ENCODE measurements around the gene ZNF664.

ZNF664 gene

GRCh38 chr12:124004233-124004875 lies 31.3 kb downstream of the ZNF664 start:
- no peak overlapping the region for H3K18ac ChIP-seq (ENCODE audit: low read length)
- no peak overlapping the region for H3K23ac ChIP-seq (ENCODE audit: low read length)
- H2BK120ac ChIP-seq (ENCODE audit: insufficient read depth, low read length, poor library complexity): no peak overlapping the region
- no peak overlapping the region for H2BK12ac ChIP-seq (ENCODE audit: low read length)
- no peak overlapping the region for H4K8ac ChIP-seq (ENCODE audit: low read depth, low read length)
- no peak overlapping the region for H3K4me3 ChIP-seq (ENCODE audit: low read depth, low read length)
- H3K79me2 ChIP-seq (ENCODE audit: control insufficient read depth, insufficient read depth, low read length, poor library complexity): no peaks in the 10 kb centered on the region
- H4K12ac ChIP-seq (ENCODE audit: low read depth, low read length): no peak overlapping the region
- H3K27me3 ChIP-seq (ENCODE audit: insufficient read depth, low read length): no peaks in the 10 kb centered on the region
- H3K9ac ChIP-seq (ENCODE audit: low read length): no peak overlapping the region
- no peak overlapping the region for H4K91ac ChIP-seq (ENCODE audit: low read depth, low read length)
- H3K4me1 ChIP-seq (ENCODE audit: control insufficient read depth in 1 of 2, insufficient read depth in 2 of 2, low read length in 2 of 2): peaks cover 0 to 7% of the 10 kb centered on the region in 2 experiments
- no peaks in the 10 kb centered on the region for H3K79me1 ChIP-seq (ENCODE audit: low read length)
- no peak overlapping the region for H2AFZ ChIP-seq (ENCODE audit: insufficient read depth, low read length, poor library complexity)
- WGBS (ENCODE audit: extremely low coverage, insufficient coverage, insufficient read length): no CpG with 5 or more reads among the region's 9 CpGs
- DNase-seq: no peak
- H3K4me2 ChIP-seq (ENCODE audit: low read length): no peak overlapping the region
- no peak overlapping the region for H3K14ac ChIP-seq (ENCODE audit: low read length)
- no peak overlapping the region for H2BK5ac ChIP-seq (ENCODE audit: low read depth, low read length, poor library complexity)
- H2AK5ac ChIP-seq (ENCODE audit: low read length): no peak overlapping the region
- H3K36me3 ChIP-seq (ENCODE audit: control insufficient read depth in 1 of 2, insufficient read depth in 2 of 2, low read length in 2 of 2): peaks cover 18 to 32% of the 10 kb centered on the region in 2 experiments
- no peak overlapping the region for H3K4ac ChIP-seq (ENCODE audit: low read depth, low read length)
- no peaks in the 10 kb centered on the region for H3K9me3 ChIP-seq (ENCODE audit: insufficient read depth, low read depth, low read length)
- H3K27ac ChIP-seq (ENCODE audit: low read depth, low read length): no peak overlapping the region

DNA sequence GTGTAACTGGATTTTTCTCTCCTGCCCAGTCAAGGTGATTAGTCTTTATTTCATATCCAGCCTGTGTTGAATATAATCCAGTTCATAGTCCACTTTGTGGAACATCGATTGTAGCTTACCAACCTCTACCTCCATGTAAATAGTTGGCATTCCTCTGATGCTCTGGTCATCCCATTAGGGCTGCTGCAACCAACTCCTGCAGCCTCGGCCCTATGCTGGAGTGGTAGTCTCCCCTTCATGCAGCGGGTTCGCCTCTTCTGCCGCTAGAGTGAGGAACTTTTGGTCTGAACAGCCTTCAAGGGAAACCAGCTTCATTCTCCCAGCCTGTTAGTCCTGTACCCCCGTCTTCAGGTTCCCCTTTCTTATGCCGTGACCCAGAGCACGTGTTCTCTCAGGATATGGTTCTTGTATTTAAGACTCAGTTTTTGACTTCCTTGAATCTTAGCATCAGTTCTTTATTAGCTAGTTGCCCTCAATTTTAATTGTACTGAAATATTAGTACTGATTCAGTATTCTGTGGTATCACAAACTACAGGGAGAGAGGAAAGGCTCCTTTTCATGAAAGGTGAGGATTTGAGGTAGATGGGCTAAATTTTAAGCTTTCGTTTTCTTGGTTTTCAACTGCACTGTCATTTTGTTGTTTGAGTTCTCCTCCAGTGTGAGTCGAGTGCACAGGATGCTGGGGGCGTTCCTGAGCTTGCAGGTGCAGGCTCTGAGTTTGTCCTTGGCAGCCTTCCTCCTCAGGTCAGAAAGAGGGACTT lies 33.2 kb downstream of the ZNF664 start:
- Histone ChIP-seq H3K79me2 (ENCODE audit: control insufficient read depth, insufficient read depth, low read length, poor library complexity) (no peaks in the 10 kb centered on the region), H3K18ac (ENCODE audit: low read length) (no peak overlapping the region), H3K36me3 (ENCODE audit: control insufficient read depth in 1 of 2, insufficient read depth in 2 of 2, low read length in 2 of 2) (peaks cover 19 to 30% of the 10 kb centered on the region in 2 experiments), H3K4me3 (ENCODE audit: low read depth, low read length) (no peak overlapping the region), H3K4me2 (ENCODE audit: low read length) (no peak overlapping the region), H3K23ac (ENCODE audit: low read length) (no peak overlapping the region), H4K12ac (ENCODE audit: low read depth, low read length) (no peak overlapping the region), H3K27ac (ENCODE audit: low read depth, low read length) (no peak overlapping the region), H4K8ac (ENCODE audit: low read depth, low read length) (no peak overlapping the region), H2BK120ac (ENCODE audit: insufficient read depth, low read length, poor library complexity) (no peak overlapping the region), H3K4ac (ENCODE audit: low read depth, low read length) (no peak overlapping the region), H3K27me3 (ENCODE audit: insufficient read depth, low read length) (no peaks in the 10 kb centered on the region), H3K9ac (ENCODE audit: low read length) (no peak overlapping the region), H2AK5ac (ENCODE audit: low read length) (no peak overlapping the region), H2AFZ (ENCODE audit: insufficient read depth, low read length, poor library complexity) (no peak overlapping the region), H3K9me3 (ENCODE audit: insufficient read depth, low read depth, low read length) (no peaks in the 10 kb centered on the region), H3K14ac (ENCODE audit: low read length) (no peak overlapping the region), H2BK5ac (ENCODE audit: low read depth, low read length, poor library complexity) (no peak overlapping the region), H3K79me1 (ENCODE audit: low read length) (no peaks in the 10 kb centered on the region), H4K91ac (ENCODE audit: low read depth, low read length) (no peak overlapping the region), H2BK12ac (ENCODE audit: low read length) (no peak overlapping the region), H3K4me1 (ENCODE audit: control insufficient read depth in 1 of 2, insufficient read depth in 2 of 2, low read length in 2 of 2) (peaks cover 0 to 2% of the 10 kb centered on the region in 2 experiments)
- no CpG with 5 or more reads among the region's 11 CpGs for WGBS (ENCODE audit: extremely low coverage, insufficient coverage, insufficient read length)
- DNase-seq: peak in 1 of 2 donors; percentile 2

DNA sequence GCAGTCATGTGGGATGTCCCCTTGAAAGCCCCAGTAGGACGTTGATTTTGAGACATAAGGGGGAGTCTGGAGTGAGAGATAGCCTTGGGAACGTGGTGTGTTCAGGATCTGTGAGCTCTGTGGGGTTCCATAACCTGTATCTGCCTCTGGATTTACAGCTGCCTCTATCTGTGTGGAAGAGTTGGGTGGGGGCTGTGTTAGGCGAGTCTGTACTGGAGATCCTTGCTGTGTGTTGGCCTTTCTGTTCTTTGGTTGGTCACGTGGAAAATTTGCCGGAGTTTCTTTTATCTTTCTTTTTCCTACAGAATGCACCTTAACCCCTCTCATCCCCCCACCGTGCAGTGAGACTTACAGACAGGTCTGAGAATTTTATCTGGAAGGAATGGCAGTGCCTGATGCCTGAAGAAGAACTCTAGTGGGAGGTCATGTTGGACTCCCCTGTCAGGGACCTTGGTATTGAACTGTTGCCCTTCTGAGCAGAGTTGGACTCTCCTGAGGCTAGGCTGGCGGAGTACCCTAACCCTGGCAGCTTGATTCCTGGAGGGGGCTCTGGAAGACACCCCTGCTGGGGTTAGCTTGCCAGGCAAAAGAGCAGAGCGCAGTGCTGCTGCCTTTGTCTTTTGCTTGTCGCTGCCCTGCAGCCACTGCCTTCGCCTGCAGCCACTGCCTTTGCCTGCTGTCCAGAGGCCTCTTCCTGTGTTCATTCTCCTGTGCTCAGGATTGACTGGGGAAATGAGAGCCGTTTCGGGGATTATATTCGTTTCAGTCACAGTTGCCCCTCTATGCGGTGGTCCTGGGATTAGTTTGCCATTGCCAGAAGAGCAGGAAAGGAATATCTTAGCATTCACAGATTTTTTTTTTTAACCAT lies 34.1 kb downstream of the ZNF664 start:
- Histone ChIP-seq H4K8ac (ENCODE audit: low read depth, low read length) (no peak overlapping the region), H3K9me3 (ENCODE audit: insufficient read depth, low read depth, low read length) (no peaks in the 10 kb centered on the region), H2BK5ac (ENCODE audit: low read depth, low read length, poor library complexity) (no peak overlapping the region), H3K4me1 (ENCODE audit: control insufficient read depth in 1 of 2, insufficient read depth in 2 of 2, low read length in 2 of 2) (no peaks in the 10 kb centered on the region), H3K36me3 (ENCODE audit: control insufficient read depth in 1 of 2, insufficient read depth in 2 of 2, low read length in 2 of 2) (peaks cover 15 to 28% of the 10 kb centered on the region in 2 experiments), H3K14ac (ENCODE audit: low read length) (no peak overlapping the region), H3K4me2 (ENCODE audit: low read length) (no peak overlapping the region), H4K91ac (ENCODE audit: low read depth, low read length) (no peak overlapping the region), H2BK12ac (ENCODE audit: low read length) (no peak overlapping the region), H2BK120ac (ENCODE audit: insufficient read depth, low read length, poor library complexity) (no peak overlapping the region), H3K79me2 (ENCODE audit: control insufficient read depth, insufficient read depth, low read length, poor library complexity) (no peaks in the 10 kb centered on the region), H4K12ac (ENCODE audit: low read depth, low read length) (no peak overlapping the region), H3K27ac (ENCODE audit: low read depth, low read length) (no peak overlapping the region), H3K18ac (ENCODE audit: low read length) (no peak overlapping the region), H3K79me1 (ENCODE audit: low read length) (no peaks in the 10 kb centered on the region), H3K9ac (ENCODE audit: low read length) (no peak overlapping the region), H3K4me3 (ENCODE audit: low read depth, low read length) (no peak overlapping the region), H3K4ac (ENCODE audit: low read depth, low read length) (no peak overlapping the region), H2AFZ (ENCODE audit: insufficient read depth, low read length, poor library complexity) (no peak overlapping the region), H3K23ac (ENCODE audit: low read length) (no peak overlapping the region), H3K27me3 (ENCODE audit: insufficient read depth, low read length) (no peaks in the 10 kb centered on the region), H2AK5ac (ENCODE audit: low read length) (no peak overlapping the region)
- no CpG with 5 or more reads among the region's 14 CpGs for WGBS (ENCODE audit: extremely low coverage, insufficient coverage, insufficient read length)
- DNase-seq: no peak

- H3K9ac ChIP-seq (ENCODE audit: low read length): no peak overlapping the region
- H3K4me2 ChIP-seq (ENCODE audit: low read length): no peak overlapping the region
- no peak overlapping the region for H3K4ac ChIP-seq (ENCODE audit: low read depth, low read length)
- no peak overlapping the region for H2BK5ac ChIP-seq (ENCODE audit: low read depth, low read length, poor library complexity)
- no peak overlapping the region for H3K14ac ChIP-seq (ENCODE audit: low read length)
- no peaks in the 10 kb centered on the region for H3K79me2 ChIP-seq (ENCODE audit: control insufficient read depth, insufficient read depth, low read length, poor library complexity)
- H2BK120ac ChIP-seq (ENCODE audit: insufficient read depth, low read length, poor library complexity): no peak overlapping the region
- peak in 1 of 2 donors; percentile 5 for DNase-seq
- H4K91ac ChIP-seq (ENCODE audit: low read depth, low read length): no peak overlapping the region
- H4K12ac ChIP-seq (ENCODE audit: low read depth, low read length): no peak overlapping the region
- no peak overlapping the region for H3K4me3 ChIP-seq (ENCODE audit: low read depth, low read length)
- H2BK12ac ChIP-seq (ENCODE audit: low read length): no peak overlapping the region
- H2AFZ ChIP-seq (ENCODE audit: insufficient read depth, low read length, poor library complexity): no peak overlapping the region
- H3K4me1 ChIP-seq (ENCODE audit: control insufficient read depth in 1 of 2, insufficient read depth in 2 of 2, low read length in 2 of 2): no peaks in the 10 kb centered on the region
- no peaks in the 10 kb centered on the region for H3K9me3 ChIP-seq (ENCODE audit: insufficient read depth, low read depth, low read length)
- no peak overlapping the region for H3K23ac ChIP-seq (ENCODE audit: low read length)
- H4K8ac ChIP-seq (ENCODE audit: low read depth, low read length): no peak overlapping the region
- H3K18ac ChIP-seq (ENCODE audit: low read length): no peak overlapping the region
- H3K27me3 ChIP-seq (ENCODE audit: insufficient read depth, low read length): no peaks in the 10 kb centered on the region
- no peak overlapping the region for H3K27ac ChIP-seq (ENCODE audit: low read depth, low read length)
- no peak overlapping the region for H2AK5ac ChIP-seq (ENCODE audit: low read length)
- H3K79me1 ChIP-seq (ENCODE audit: low read length): no peaks in the 10 kb centered on the region
- H3K36me3 ChIP-seq (ENCODE audit: control insufficient read depth in 1 of 2, insufficient read depth in 2 of 2, low read length in 2 of 2): peaks cover 18 to 35% of the 10 kb centered on the region in 2 experiments
- WGBS (ENCODE audit: extremely low coverage, insufficient coverage, insufficient read length): no CpG with 5 or more reads among the region's 9 CpGs
These were observed 35.0 kb downstream of the ZNF664 start for GRCh38 chr12:124007826-124008570.
